Trophoblast cell (in vitro differentiated cells and primary cell): ENCODE measurements around the gene TSSK6.

Experiments used
- DNase-seq, 2 donors: peaks; one replicate each; pipeline ENCODE4 v3.0.0-alpha.2; 2016
- H2AFZ ChIP-seq: 2 replicates; pipeline ENCODE4 v1.6.1; 2013; ENCODE audit warnings: low read length, moderate library complexity, mild to moderate bottlenecking; ENCODE audit not compliant: insufficient read depth, poor library complexity
- H2AK5ac ChIP-seq: 2 replicates; pipeline ENCODE4 v1.6.1; 2013; ENCODE audit warnings: mild to moderate bottlenecking, low read length
- H2BK120ac ChIP-seq: 2 replicates; pipeline ENCODE4 v1.6.1; 2013; ENCODE audit warnings: low read length, mild to moderate bottlenecking, moderate library complexity; ENCODE audit not compliant: insufficient read depth, poor library complexity
- H2BK12ac ChIP-seq: 2 replicates; pipeline ENCODE4 v1.6.1; 2013; ENCODE audit warnings: mild to moderate bottlenecking, low read length, moderate library complexity
- H2BK5ac ChIP-seq: 2 replicates; pipeline ENCODE4 v1.6.1; 2013; ENCODE audit warnings: low read length, low read depth, moderate library complexity, mild to moderate bottlenecking; ENCODE audit not compliant: poor library complexity
- H3K14ac ChIP-seq: 2 replicates; pipeline ENCODE4 v1.6.1; 2013; ENCODE audit warnings: mild to moderate bottlenecking, low read length
- H3K18ac ChIP-seq: 2 replicates; pipeline ENCODE4 v1.6.1; 2013; ENCODE audit warnings: mild to moderate bottlenecking, low read length
- H3K23ac ChIP-seq: 2 replicates; pipeline ENCODE4 v1.6.1; 2013; ENCODE audit warnings: low read length
- H3K27ac ChIP-seq: 2 replicates; pipeline ENCODE4 v1.5.1; 2013; ENCODE audit warnings: low read depth, mild to moderate bottlenecking, inconsistent platforms, low read length, moderate library complexity
- H3K27me3 ChIP-seq: 2 replicates; pipeline ENCODE4 v1.6.1; 2013; ENCODE audit warnings: inconsistent platforms, mild to moderate bottlenecking, low read length, moderate library complexity; ENCODE audit not compliant: insufficient read depth
- H3K36me3 ChIP-seq, 2 experiments: 1 replicate in 1 of 2; 2 replicates in 1 of 2; pipeline ENCODE4 v1.6.1; 2013; ENCODE audit warnings: low read length in 2 of 2, mild to moderate bottlenecking in 2 of 2, moderate library complexity in 1 of 2; ENCODE audit not compliant: insufficient read depth in 2 of 2, control insufficient read depth in 1 of 2
- H3K4ac ChIP-seq: 2 replicates; pipeline ENCODE4 v1.6.1; 2013; ENCODE audit warnings: low read depth, mild to moderate bottlenecking, low read length, moderate library complexity
- H3K4me1 ChIP-seq, 2 experiments: 1 replicate in 1 of 2; 2 replicates in 1 of 2; pipeline ENCODE4 v1.6.1; 2013; ENCODE audit warnings: low read length in 2 of 2, mild to moderate bottlenecking in 2 of 2, moderate library complexity in 1 of 2; ENCODE audit not compliant: insufficient read depth in 2 of 2, control insufficient read depth in 1 of 2
- H3K4me2 ChIP-seq: 2 replicates; pipeline ENCODE4 v1.6.1; 2013; ENCODE audit warnings: inconsistent platforms, mild to moderate bottlenecking, low read length, moderate library complexity
- H3K4me3 ChIP-seq: 2 replicates; pipeline ENCODE4 v1.5.1; 2013; ENCODE audit warnings: mild to moderate bottlenecking, low read depth, low read length, inconsistent platforms
- H3K79me1 ChIP-seq: one replicate; pipeline ENCODE4 v1.6.1; 2013; ENCODE audit warnings: low read length
- H3K79me2 ChIP-seq: 2 replicates; pipeline ENCODE4 v1.6.1; 2013; ENCODE audit warnings: low read length, mild to moderate bottlenecking; ENCODE audit not compliant: control insufficient read depth, insufficient read depth, poor library complexity
- H3K9ac ChIP-seq: 2 replicates; pipeline ENCODE4 v1.6.1; 2013; ENCODE audit warnings: mild to moderate bottlenecking, low read length
- H3K9me3 ChIP-seq: 2 replicates; pipeline ENCODE4 v1.6.1; 2013; ENCODE audit warnings: low read depth, mild to moderate bottlenecking, control low read depth, inconsistent platforms, low read length; ENCODE audit not compliant: insufficient read depth
- H4K12ac ChIP-seq: 2 replicates; pipeline ENCODE4 v1.6.1; 2013; ENCODE audit warnings: low read depth, mild to moderate bottlenecking, low read length, moderate library complexity
- H4K8ac ChIP-seq: 2 replicates; pipeline ENCODE4 v1.6.1; 2013; ENCODE audit warnings: low read depth, mild to moderate bottlenecking, low read length, moderate library complexity
- H4K91ac ChIP-seq: one replicate; pipeline ENCODE4 v1.6.1; 2013; ENCODE audit warnings: low read depth, mild to moderate bottlenecking, low read length, moderate library complexity
- WGBS: extraction: QIAGEN DNeasy Blood & Tissue Kit; methylation state at CpG from one replicate; pipeline ENCODE4 v1.1.7; 2013; ENCODE audit warnings: missing lambda C conversion rate; ENCODE audit not compliant: insufficient read length, insufficient coverage; ENCODE audit errors: extremely low coverage; 5-methylcytosine and 5-hydroxymethylcytosine counted together

Gene TSSK6

GRCh38 chr19:19504754-19505668 lies 10.3 kb downstream of the TSSK6 start:
- Histone ChIP-seq H3K14ac (no peak overlapping the region), H4K91ac (no peak overlapping the region), H4K12ac (no peak overlapping the region), H2AK5ac (no peak overlapping the region), H3K79me1 (no peaks in the 10 kb centered on the region), H3K4me2 (no peak overlapping the region), H3K4me1 (no peaks in the 10 kb centered on the region), H2BK5ac (no peak overlapping the region), H3K27me3 (no peaks in the 10 kb centered on the region), H3K27ac (no peak overlapping the region), H2BK12ac (no peak overlapping the region), H3K79me2 (no peaks in the 10 kb centered on the region), H3K36me3 (peaks cover 74 to 77% of the 10 kb centered on the region in 2 experiments), H3K4me3 (no peak overlapping the region), H2BK120ac (no peak overlapping the region), H3K23ac (no peak overlapping the region), H3K18ac (no peak overlapping the region), H4K8ac (no peak overlapping the region), H3K4ac (no peak overlapping the region), H3K9ac (no peak overlapping the region), H3K9me3 (peaks cover 1% of the 10 kb centered on the region), H2AFZ (no peak overlapping the region)
- WGBS: no CpG with 5 or more reads among the region's 23 CpGs
- DNase-seq: no peak

- H3K4ac ChIP-seq: no peak overlapping the region
Measured at GRCh38 chr19:19502808-19503602, 12.3 kb downstream of the TSSK6 start.

DNA sequence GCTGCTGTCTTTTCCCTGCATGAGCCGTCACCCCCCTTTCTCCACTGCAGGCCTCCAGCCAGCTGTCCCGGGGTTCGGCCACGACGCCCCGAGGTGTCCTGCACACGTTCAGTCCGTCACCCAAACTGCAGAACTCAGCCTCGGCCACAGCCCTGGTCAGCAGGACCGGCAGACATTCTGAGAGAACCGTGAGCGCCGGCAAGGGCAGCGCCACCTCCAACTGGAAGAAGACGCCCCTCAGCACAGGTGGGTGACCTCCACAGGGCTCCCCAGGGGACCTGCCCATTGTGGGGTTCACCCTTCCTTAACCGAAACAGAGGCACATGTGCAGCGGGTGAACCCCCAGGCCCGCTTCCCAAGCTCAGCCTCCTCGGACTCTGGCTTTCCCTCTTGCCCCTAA lies 13.1 kb downstream of the TSSK6 start:
- Histone ChIP-seq H3K4me1 (no peaks in the 10 kb centered on the region), H2BK120ac (no peak overlapping the region), H3K27me3 (no peaks in the 10 kb centered on the region), H2AK5ac (no peak overlapping the region), H3K4me2 (no peak overlapping the region), H2BK5ac (no peak overlapping the region), H3K18ac (no peak overlapping the region), H3K79me2 (no peaks in the 10 kb centered on the region), H4K12ac (no peak overlapping the region), H2AFZ (no peak overlapping the region), H3K4ac (no peak overlapping the region), H3K14ac (no peak overlapping the region), H3K79me1 (no peaks in the 10 kb centered on the region), H3K4me3 (no peak overlapping the region), H3K9ac (no peak overlapping the region), H3K27ac (no peak overlapping the region), H4K91ac (no peak overlapping the region), H4K8ac (no peak overlapping the region), H3K36me3 (peaks cover 89 to 94% of the 10 kb centered on the region in 2 experiments), H3K23ac (no peak overlapping the region), H2BK12ac (no peak overlapping the region), H3K9me3 (peaks cover 1% of the 10 kb centered on the region)
- WGBS: no CpG with 5 or more reads among the region's 19 CpGs
- no peak for DNase-seq

More at GRCh38 chr19:19502808-19503602, 12.3 kb downstream of the TSSK6 start:
- Histone ChIP-seq H3K14ac (no peak overlapping the region), H3K18ac (no peak overlapping the region), H2BK120ac (no peak overlapping the region), H3K9ac (no peak overlapping the region), H3K23ac (no peak overlapping the region), H2AK5ac (no peak overlapping the region), H4K12ac (no peak overlapping the region), H3K79me2 (no peaks in the 10 kb centered on the region), H4K91ac (no peak overlapping the region), H3K4me3 (no peak overlapping the region), H3K36me3 (peaks cover 87 to 94% of the 10 kb centered on the region in 2 experiments), H3K79me1 (no peaks in the 10 kb centered on the region), H2AFZ (no peak overlapping the region), H2BK12ac (no peak overlapping the region), H3K9me3 (peaks cover 1% of the 10 kb centered on the region), H3K27ac (no peak overlapping the region), H4K8ac (no peak overlapping the region), H2BK5ac (no peak overlapping the region), H3K27me3 (no peaks in the 10 kb centered on the region), H3K4me1 (no peaks in the 10 kb centered on the region), H3K4me2 (no peak overlapping the region)
- DNase-seq: no peak
- whole genome bisulfite sequencing: no CpG with 5 or more reads among the region's 18 CpGs

GRCh38 chr19:19501798-19502197 lies 13.6 kb downstream of the TSSK6 start:
- H3K79me2 ChIP-seq: no peaks in the 10 kb centered on the region
- H3K9me3 ChIP-seq: peaks cover 1% of the 10 kb centered on the region
- H2AK5ac ChIP-seq: no peak overlapping the region
- no peak overlapping the region for H2BK120ac ChIP-seq
- no peak overlapping the region for H3K14ac ChIP-seq
- no peak overlapping the region for H3K9ac ChIP-seq
- no peak overlapping the region for H3K4me3 ChIP-seq
- no peak for DNase-seq
- no CpG with 5 or more reads among the region's 26 CpGs for WGBS
- no peak overlapping the region for H2BK12ac ChIP-seq
- no peak overlapping the region for H4K12ac ChIP-seq
- H3K36me3 ChIP-seq: peaks cover 92 to 97% of the 10 kb centered on the region in 2 experiments
- H3K23ac ChIP-seq: no peak overlapping the region
- H4K8ac ChIP-seq: no peak overlapping the region
- no peak overlapping the region for H2AFZ ChIP-seq
- H2BK5ac ChIP-seq: no peak overlapping the region
- H3K27ac ChIP-seq: no peak overlapping the region
- H3K27me3 ChIP-seq: no peaks in the 10 kb centered on the region
- H4K91ac ChIP-seq: no peak overlapping the region
- no peak overlapping the region for H3K18ac ChIP-seq
- H3K4me1 ChIP-seq: no peaks in the 10 kb centered on the region
- no peak overlapping the region for H3K4ac ChIP-seq
- H3K4me2 ChIP-seq: no peak overlapping the region
- H3K79me1 ChIP-seq: no peaks in the 10 kb centered on the region
